Stimulated activated naive CD8-positive, alpha-beta T cell treated with anti-CD3 and anti-CD28 coated beads, Interleukin-15, Interleukin-2, amounts not matched to agents 100 ng/mL and 50 ng/mL, for 24 hours (primary cell): ENCODE data around the gene POLRMT.
"Not testable (repeated sequence)": the region's sequence is repeated elsewhere in the genome, so short reads cannot be mapped to it uniquely, and the experiment has no call there.

ENCODE experiments used
- H3K27ac Mint-ChIP-seq: one replicate; pipeline ENCODE4 v1.8.0; 2021; ENCODE audit warnings: mild to moderate bottlenecking, mixed read lengths
- H3K27me3 Mint-ChIP-seq: one replicate; pipeline ENCODE4 v1.8.0; 2021; ENCODE audit warnings: mixed read lengths
- H3K36me3 Mint-ChIP-seq: one replicate; pipeline ENCODE4 v1.8.0; 2021; ENCODE audit warnings: low read depth, mixed read lengths
- H3K4me1 Mint-ChIP-seq: one replicate; pipeline ENCODE4 v1.8.0; 2021; ENCODE audit warnings: low read depth, mixed read lengths
- H3K4me3 Mint-ChIP-seq: one replicate; pipeline ENCODE4 v1.8.0; 2021; ENCODE audit warnings: mild to moderate bottlenecking, mixed read lengths
- H3K9me3 Mint-ChIP-seq: one replicate; pipeline ENCODE4 v1.8.0; 2021; ENCODE audit warnings: mixed read lengths

The POLRMT gene

GRCh38 chr19:670609-671075 is 37.3 kb upstream of the POLRMT start:
- Mint-ChIP-seq H3K27me3 (peaks cover 14% of the 10 kb centered on the region), H3K4me3 (no peak overlapping the region), H3K9me3 (no peaks in the 10 kb centered on the region), H3K36me3 (no peaks in the 10 kb centered on the region), H3K4me1 (peaks cover 5% of the 10 kb centered on the region), H3K27ac (no peak overlapping the region)

GRCh38 chr19:668675-669434 is 35.5 kb upstream of the POLRMT start:
- not testable (repeated sequence) for H3K36me3 Mint-ChIP-seq, H3K27ac Mint-ChIP-seq, H3K27me3 Mint-ChIP-seq, H3K9me3 Mint-ChIP-seq, H3K4me1 Mint-ChIP-seq, H3K4me3 Mint-ChIP-seq

GRCh38 chr19:666985-667573 is 33.7 kb upstream of the POLRMT start:
- not testable (repeated sequence) for H3K9me3 Mint-ChIP-seq, H3K4me3 Mint-ChIP-seq, H3K36me3 Mint-ChIP-seq, H3K27ac Mint-ChIP-seq, H3K27me3 Mint-ChIP-seq
- peaks cover 14% of the 10 kb centered on the region for H3K4me1 Mint-ChIP-seq

GRCh38 chr19:664913-665443 is 31.6 kb upstream of the POLRMT start:
- no peak overlapping the region for H3K27ac Mint-ChIP-seq
- no peak overlapping the region for H3K4me3 Mint-ChIP-seq
- H3K27me3 Mint-ChIP-seq = peaks cover 7% of the 10 kb centered on the region
- H3K4me1 Mint-ChIP-seq = peaks cover 26% of the 10 kb centered on the region
- H3K36me3 Mint-ChIP-seq = peaks cover 17% of the 10 kb centered on the region
- no peaks in the 10 kb centered on the region for H3K9me3 Mint-ChIP-seq

DNA sequence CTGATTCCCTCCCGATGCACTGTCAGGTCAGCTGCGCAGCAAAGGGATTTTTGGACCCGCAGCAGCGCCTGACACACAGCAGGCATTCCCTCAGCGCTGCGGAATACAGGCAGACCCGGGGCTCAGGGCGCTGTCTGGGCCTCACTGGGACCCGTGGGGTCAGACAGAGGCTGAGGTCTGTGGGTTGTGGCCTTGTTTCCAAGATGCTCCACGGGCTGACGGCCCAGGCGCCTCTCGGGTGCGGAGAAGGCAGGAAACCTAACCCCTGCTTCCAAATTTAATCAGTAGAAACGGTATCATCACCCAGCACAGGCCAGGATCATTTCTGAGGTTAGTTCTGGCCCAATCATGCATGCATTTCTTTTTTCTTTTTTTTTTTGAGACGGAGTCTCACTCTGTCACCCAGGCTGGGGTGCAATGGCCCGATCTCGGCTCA is 30.4 kb upstream of the POLRMT start:
- Mint-ChIP-seq H3K27ac (peak overlapping the region; percentile 74), H3K9me3 (no peaks in the 10 kb centered on the region), H3K4me1 (peaks cover 36% of the 10 kb centered on the region), H3K27me3 (peaks cover 4% of the 10 kb centered on the region), H3K36me3 (peaks cover 22% of the 10 kb centered on the region), H3K4me3 (peak overlapping the region; percentile 82)

- peak within 1 kb of the TSS; percentile 92 for H3K4me3 Mint-ChIP-seq
- no peaks in the 10 kb centered on the region for H3K9me3 Mint-ChIP-seq
- no peaks in the 10 kb centered on the region for H3K27me3 Mint-ChIP-seq
- peaks cover 22% of the 10 kb centered on the region for H3K36me3 Mint-ChIP-seq
- peaks cover 40% of the 10 kb centered on the region for H3K4me1 Mint-ChIP-seq
- peak within 1 kb of the TSS; percentile 95 for H3K27ac Mint-ChIP-seq
Measured at GRCh38 chr19:662962-663681, 29.8 kb upstream of the POLRMT start, which contains the start of gene RNF126. TSS of gene RNF126 (minus strand) at chr19:663214. CDS start at chr19:663121, 93 bp downstream.

GRCh38 chr19:662207-662961 is 29.0 kb upstream of the POLRMT start:
- H3K4me1 Mint-ChIP-seq = peaks cover 42% of the 10 kb centered on the region
- H3K36me3 Mint-ChIP-seq = peaks cover 22% of the 10 kb centered on the region
- H3K9me3 Mint-ChIP-seq = no peaks in the 10 kb centered on the region

GRCh38 chr19:661427-662196 is 28.3 kb upstream of the POLRMT start:
- peak overlapping the region; percentile 92 for H3K4me3 Mint-ChIP-seq
- H3K27me3 Mint-ChIP-seq = no peaks in the 10 kb centered on the region
- H3K9me3 Mint-ChIP-seq = no peaks in the 10 kb centered on the region
- H3K27ac Mint-ChIP-seq = peak overlapping the region; percentile 95
- H3K4me1 Mint-ChIP-seq = peaks cover 47% of the 10 kb centered on the region
- H3K36me3 Mint-ChIP-seq = peaks cover 22% of the 10 kb centered on the region

More at GRCh38 chr19:662207-662961, 29.0 kb upstream of the POLRMT start:
- H3K27ac Mint-ChIP-seq = peak overlapping the region; percentile 95
- peak overlapping the region; percentile 92 for H3K4me3 Mint-ChIP-seq
- no peaks in the 10 kb centered on the region for H3K27me3 Mint-ChIP-seq

DNA sequence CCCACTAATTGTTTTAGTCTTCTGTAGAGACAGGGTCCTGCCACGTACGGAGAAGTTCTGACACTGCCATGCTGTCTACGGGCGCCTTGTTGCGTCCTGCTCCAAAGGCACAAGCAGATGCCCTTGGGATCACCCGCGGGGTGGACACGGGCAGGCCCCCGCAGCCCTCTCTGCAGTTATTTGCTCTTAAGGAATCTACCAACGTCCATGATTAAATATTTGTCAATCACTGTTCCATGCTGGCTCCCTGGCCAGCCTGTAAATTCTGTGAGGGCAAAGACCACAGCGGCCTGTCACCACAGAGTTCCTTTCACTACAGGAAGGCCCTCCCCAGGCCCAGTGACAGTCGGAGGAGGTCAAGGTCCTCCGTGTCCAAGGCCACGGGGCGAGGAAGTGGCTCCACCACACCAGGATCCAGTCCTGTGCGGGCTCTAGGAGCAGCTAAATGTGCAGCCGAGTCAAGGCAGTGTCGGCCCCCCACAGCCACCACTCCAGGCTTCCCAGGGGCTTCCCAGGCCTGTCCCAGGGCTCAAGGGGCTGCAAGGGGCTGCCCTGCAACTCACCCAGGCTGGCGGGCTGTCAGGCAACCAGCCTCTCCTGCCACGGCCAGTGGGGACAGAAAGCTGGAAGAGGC is 27.6 kb upstream of the POLRMT start:
- H3K4me1 Mint-ChIP-seq = peaks cover 54% of the 10 kb centered on the region
- no peaks in the 10 kb centered on the region for H3K9me3 Mint-ChIP-seq
- no peaks in the 10 kb centered on the region for H3K27me3 Mint-ChIP-seq
- H3K36me3 Mint-ChIP-seq = peaks cover 26% of the 10 kb centered on the region
- peak overlapping the region; percentile 95 for H3K27ac Mint-ChIP-seq
- H3K4me3 Mint-ChIP-seq = peak overlapping the region; percentile 92

GRCh38 chr19:658916-659839 is 25.8 kb upstream of the POLRMT start:
- Mint-ChIP-seq H3K27ac (peak overlapping the region; percentile 95), H3K4me1 (peaks cover 59% of the 10 kb centered on the region), H3K9me3 (no peaks in the 10 kb centered on the region), H3K36me3 (peaks cover 38% of the 10 kb centered on the region), H3K4me3 (peak overlapping the region; percentile 92), H3K27me3 (no peaks in the 10 kb centered on the region)

GRCh38 chr19:658059-658839 is 24.9 kb upstream of the POLRMT start:
- Mint-ChIP-seq H3K4me1 (peaks cover 52% of the 10 kb centered on the region), H3K4me3 (no peak overlapping the region), H3K27me3 (no peaks in the 10 kb centered on the region), H3K27ac (peak overlapping the region; percentile 55), H3K9me3 (no peaks in the 10 kb centered on the region), H3K36me3 (peaks cover 47% of the 10 kb centered on the region)

- Mint-ChIP-seq H3K36me3 (peaks cover 47% of the 10 kb centered on the region), H3K4me1 (peaks cover 52% of the 10 kb centered on the region), H3K27me3 (no peaks in the 10 kb centered on the region), H3K4me3 (no peak overlapping the region), H3K9me3 (no peaks in the 10 kb centered on the region), H3K27ac (no peak overlapping the region)
Measured at GRCh38 chr19:657611-658010, 24.3 kb upstream of the POLRMT start.
